Kidney (tissue), 14 donors: ENCODE data around the gene C22orf15. TPM values are rescaled to one million over a fixed set of nuclear protein-coding genes. Genes with fewer than 3 reads are reported as not detected.

Experiments used
- DNase-seq, 5 donors: peaks; one replicate each; pipeline ENCODE4 v3.0.0-alpha.2; 2013 to 2020
- FAIRE-seq: peaks from 2 replicates; lab custom pipeline; 2012; peaks lifted over from hg19 to GRCh38; lab: Jason Lieb, UNC
- H3K27ac ChIP-seq, 2 donors: one replicate each; pipeline ENCODE4 v1.7.0; 2013; ENCODE audit warnings: low read depth in 2 of 2, low read length in 2 of 2, inconsistent platforms in 1 of 2
- H3K27me3 ChIP-seq: one replicate; pipeline ENCODE4 v1.7.1; 2013; ENCODE audit warnings: low read length, inconsistent platforms; ENCODE audit not compliant: control insufficient read depth, insufficient read depth
- H3K36me3 ChIP-seq, 3 donors: one replicate each; pipeline versions ENCODE4 v1.7.0 to v1.7.1; 2013; ENCODE audit warnings: low read length in 3 of 3, control low read depth in 1 of 3, inconsistent platforms in 1 of 3; ENCODE audit not compliant: insufficient read depth in 3 of 3, control insufficient read depth in 2 of 3
- H3K4me1 ChIP-seq, 3 donors: one replicate each; pipeline versions ENCODE4 v1.7.0 to v1.7.1; 2013; ENCODE audit warnings: low read length in 3 of 3, inconsistent platforms in 1 of 3, low read depth in 1 of 3; ENCODE audit not compliant: control insufficient read depth in 2 of 3, insufficient read depth in 2 of 3
- H3K4me3 ChIP-seq, 3 donors: one replicate each; pipeline versions ENCODE4 v1.7.0 to v1.8.1; 2013; ENCODE audit warnings: low read length in 3 of 3, control low read depth in 1 of 3, inconsistent platforms in 1 of 3
- H3K9ac ChIP-seq, 3 donors: one replicate each; pipeline versions ENCODE4 v1.7.0 to v1.7.1; 2013; ENCODE audit warnings: low read length in 3 of 3, control low read depth in 1 of 3, inconsistent platforms in 1 of 3
- H3K9me3 ChIP-seq, 3 donors: one replicate each; pipeline versions ENCODE4 v1.7.0 to v1.7.1; 2013; ENCODE audit warnings: low read length in 3 of 3, control low read depth in 1 of 3, inconsistent platforms in 1 of 3; ENCODE audit not compliant: control insufficient read depth in 2 of 3, insufficient read depth in 1 of 3
- CTCF ChIP-seq: IDR thresholded peaks from 3 replicates; pipeline ENCODE4 v1.5.1; 2012; ENCODE audit warnings: mild to moderate bottlenecking, moderate library complexity, borderline replicate concordance; ENCODE audit not compliant: insufficient read depth; ENCODE audit errors: extremely low read depth
- intact Hi-C: fragments of 100-400 bp; cut with DNase I; formaldehyde crosslinking; loops from one replicate; pipeline ENCODE4 v1.11.1; 2022
- polyA plus RNA-seq: library from polyadenylated mRNA; stranded (reverse); fragments of 350-450 nt; fragmentation: Illumina TruSeq; extraction: RNeasy Lipid Tissue Mini Kit (QIAGEN cat#74804); gene quantifications from one replicate; pipeline ENCODE4 v1.2.3, GENCODE V29; 2014; ENCODE audit warnings: low read depth, low replicate concordance; ENCODE audit not compliant: insufficient read depth
- total RNA-seq: library from RNA; stranded (reverse); fragmentation: NEBNext Ultra II Directional; extraction: Animal tissue kit (Norgen Biotek cat#: 25700); gene quantifications from one replicate; pipeline ENCODE4 v1.2.1, GENCODE V29; 2021
- donor health status: control.
- donor health status: control.
- donor health status: control.
- donor health status: control.
- donor health status: control.
- donor health status: DM: yes; HTN: yes; CAD: no.
- donor health status: Normal renal cell carcinoma (clear cell type).

C22orf15 gene
- total and polyA plus RNA-seq, 2 donors from 2014 or later = not detected

- FAIRE-seq = no peak
- H3K4me1 ChIP-seq = no peaks in the 10 kb centered on the region
- no peaks in the 10 kb centered on the region for H3K9me3 ChIP-seq
- H3K27me3 ChIP-seq = no peaks in the 10 kb centered on the region
- H3K36me3 ChIP-seq = peaks cover 8 to 56% (median 31%) of the 10 kb centered on the region in 3 donors
- intact Hi-C loops = no loop called here
- H3K9ac ChIP-seq = no peak overlapping the region
- H3K4me3 ChIP-seq = no peak overlapping the region
- H3K27ac ChIP-seq = no peak overlapping the region
- DNase-seq = peak in 1 of 5 donors; percentile 29
- TF ChIP-seq CTCF = no peak
Observed at GRCh38 chr22:23801886-23802377, 39.1 kb downstream of the C22orf15 start.

GRCh38 chr22:23803001-23803819 lies 40.4 kb downstream of the C22orf15 start:
- no peak overlapping the region for H3K27ac ChIP-seq
- peaks cover 8 to 56% (median 31%) of the 10 kb centered on the region in 3 donors for H3K36me3 ChIP-seq
- H3K4me3 ChIP-seq = no peak overlapping the region
- TF ChIP-seq CTCF = no peak
- intact Hi-C loops = no loop called here
- H3K9ac ChIP-seq = no peak overlapping the region
- H3K27me3 ChIP-seq = no peaks in the 10 kb centered on the region
- no peaks in the 10 kb centered on the region for H3K9me3 ChIP-seq
- FAIRE-seq = no peak
- peak in 1 of 5 donors; percentile 57 for DNase-seq
- H3K4me1 ChIP-seq = no peaks in the 10 kb centered on the region

GRCh38 chr22:23804781-23805291 lies 42.0 kb downstream of the C22orf15 start:
- Histone ChIP-seq H3K27me3 (no peaks in the 10 kb centered on the region), H3K4me3 (no peak overlapping the region), H3K9ac (no peak overlapping the region), H3K36me3 (peaks cover 8 to 53% (median 31%) of the 10 kb centered on the region in 3 donors), H3K27ac (no peak overlapping the region), H3K9me3 (no peaks in the 10 kb centered on the region), H3K4me1 (no peaks in the 10 kb centered on the region)
- no peak for TF ChIP-seq CTCF
- peak in 1 of 5 donors; percentile 39 for DNase-seq
- intact Hi-C loops = no loop called here
- no peak for FAIRE-seq
